ENCODE results near the gene LDLRAD4.

- TF ChIP-seq CTCF (IDR thresholded peaks at IDR 0.05) (no peak), POLR2A (IDR thresholded peaks at IDR 0.05) (no peak), POLR2AphosphoS5 (IDR thresholded peaks at IDR 0.05) (no peak), EP300 (IDR thresholded peaks at IDR 0.05) (no peak)
These were observed 242.4 kb downstream of the LDLRAD4 start for GRCh38 chr18:13460946-13461345.

All from upper lobe of left lung (tissue), 4 donors.